Nephron (organoid): ENCODE data around the gene DNM2.

Experiments used
- H3K27ac Mint-ChIP-seq, 3 experiments: 2 replicates each; pipeline ENCODE4 v1.8.0; 2020; ENCODE audit warnings: mixed read lengths in 3 of 3, mild to moderate bottlenecking in 2 of 3, moderate library complexity in 1 of 3
- H3K27me3 Mint-ChIP-seq: 2 replicates; pipeline ENCODE4 v1.8.0; 2021; ENCODE audit warnings: low read depth, mild to moderate bottlenecking, moderate library complexity, mixed read lengths
- H3K36me3 Mint-ChIP-seq: 2 replicates; pipeline ENCODE4 v1.8.0; 2020; ENCODE audit warnings: low read depth, mixed read lengths
- H3K4me1 Mint-ChIP-seq: 2 replicates; pipeline ENCODE4 v1.8.0; 2020; ENCODE audit warnings: mixed read lengths
- H3K4me3 Mint-ChIP-seq, 3 experiments: 2 replicates each; pipeline ENCODE4 v1.8.0; 2020; ENCODE audit warnings: mild to moderate bottlenecking in 3 of 3, mixed read lengths in 3 of 3, moderate library complexity in 2 of 3
- H3K9me3 Mint-ChIP-seq: 2 replicates; pipeline ENCODE4 v1.8.0; 2020; ENCODE audit warnings: mixed read lengths
- CTCF ChIP-seq, 3 experiments: fragments of 200-600 bp; sonication (generic); IDR thresholded peaks; one replicate each; pipeline ENCODE4 v1.5.0; 2021; ENCODE audit warnings: antibody characterized with exemption in 3 of 3; ENCODE audit not compliant: unreplicated experiment in 3 of 3

DNM2 gene

DNA sequence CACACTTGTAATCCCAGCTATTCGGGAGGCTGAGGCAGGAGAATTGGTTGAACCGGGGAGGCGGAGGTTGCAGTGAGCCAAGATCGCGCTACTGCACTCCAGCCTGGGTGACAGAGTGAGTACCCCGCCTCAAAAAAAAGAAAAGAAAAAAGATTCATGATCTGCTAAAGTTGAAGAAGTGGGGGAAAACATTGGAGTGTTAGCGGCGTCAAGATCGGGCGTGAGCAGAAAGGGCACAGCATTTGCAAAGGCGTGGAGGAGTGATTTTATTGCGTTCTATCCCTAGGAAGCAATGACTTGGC, 874 bp upstream of the DNM2 start:
- Mint-ChIP-seq H3K36me3 (peaks cover under 1% of the 10 kb centered on the region), H3K4me1 (peaks cover 9% of the 10 kb centered on the region), H3K9me3 (no peaks in the 10 kb centered on the region), H3K4me3 (peak overlapping the region; percentile 41 to 89 (median 89)), H3K27ac (peak overlapping the region; percentile 50 to 88 (median 85)), H3K27me3 (no peaks in the 10 kb centered on the region)
- no peak for TF ChIP-seq CTCF (IDR thresholded peaks at IDR 0.05; ENCODE audit: unreplicated experiment in 3 of 3)

DNA sequence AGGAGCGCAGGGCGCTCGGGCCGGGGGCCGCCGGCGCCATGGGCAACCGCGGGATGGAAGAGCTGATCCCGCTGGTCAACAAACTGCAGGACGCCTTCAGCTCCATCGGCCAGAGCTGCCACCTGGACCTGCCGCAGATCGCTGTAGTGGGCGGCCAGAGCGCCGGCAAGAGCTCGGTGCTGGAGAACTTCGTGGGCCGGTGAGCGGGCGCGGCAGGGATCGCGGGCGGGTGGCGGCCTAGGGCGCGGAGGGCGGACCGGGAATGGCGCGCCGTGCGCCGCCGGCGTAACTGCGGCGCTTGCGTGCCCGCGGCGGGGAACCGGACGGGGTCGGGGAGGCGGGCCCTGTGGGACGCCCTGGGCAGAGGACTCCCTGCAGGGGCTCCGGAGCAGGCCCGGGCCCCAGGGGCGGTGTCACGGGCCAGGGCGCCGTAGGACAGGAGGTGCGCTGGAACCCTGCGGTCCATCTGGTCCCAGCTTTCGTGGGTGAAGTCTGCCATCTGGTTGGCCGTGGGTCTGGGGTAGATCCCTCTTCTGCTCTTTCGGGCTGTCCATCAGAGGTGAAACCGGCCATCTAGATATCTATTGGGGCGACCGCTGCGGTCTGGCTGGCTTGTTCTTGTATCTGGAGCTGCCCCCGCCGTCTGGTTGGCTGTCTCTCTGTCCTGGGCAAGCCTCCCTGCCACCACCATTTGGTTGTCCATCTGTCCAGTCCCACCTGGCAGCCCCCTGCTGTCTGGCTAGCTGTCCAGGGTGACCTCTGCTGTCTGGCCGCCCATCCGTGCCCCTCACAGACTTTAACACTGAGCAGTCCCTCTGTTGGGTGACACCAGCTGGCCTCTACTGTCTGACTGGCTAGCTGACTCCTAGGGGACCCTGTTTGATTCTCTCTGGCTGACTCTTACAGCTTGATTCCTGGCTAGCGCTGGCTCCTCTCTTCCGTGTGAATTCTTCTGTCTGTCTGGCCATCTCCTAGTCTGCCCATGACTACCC, 622 bp downstream of the DNM2 start:
- peak overlapping the region; percentile 99 to 100 (median 99) for H3K4me3 Mint-ChIP-seq
- H3K4me1 Mint-ChIP-seq = peaks cover 8% of the 10 kb centered on the region
- H3K9me3 Mint-ChIP-seq = no peaks in the 10 kb centered on the region
- H3K36me3 Mint-ChIP-seq = no peaks in the 10 kb centered on the region
- peak overlapping the region; percentile 74 to 96 (median 94) for H3K27ac Mint-ChIP-seq
- H3K27me3 Mint-ChIP-seq = no peaks in the 10 kb centered on the region
- TF ChIP-seq CTCF (IDR thresholded peaks at IDR 0.05; ENCODE audit: unreplicated experiment in 3 of 3) = no peak

DNA sequence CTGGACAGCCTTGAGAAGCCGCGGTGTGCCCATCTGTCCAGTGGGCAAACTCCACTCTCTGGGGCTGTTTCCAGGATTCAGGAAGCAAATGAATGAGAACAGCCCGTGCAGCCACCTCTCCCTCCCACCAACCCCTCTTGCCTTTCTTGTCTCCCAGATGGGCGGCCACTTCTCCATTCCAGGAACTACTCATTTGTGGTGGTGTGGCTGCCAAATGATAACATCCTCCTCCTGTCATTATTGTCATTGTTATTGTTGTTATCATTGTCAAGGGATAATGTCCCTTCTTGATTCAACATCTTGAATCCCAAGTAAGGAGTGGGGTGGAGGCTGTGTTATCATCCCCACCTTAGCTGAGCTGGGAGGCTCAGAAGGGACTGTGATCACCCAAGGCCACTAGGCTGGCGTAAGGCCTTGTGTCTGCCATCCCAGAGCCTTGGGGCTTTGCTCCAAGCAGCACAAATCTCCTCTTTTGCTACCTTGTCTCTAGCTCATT, 1.6 kb downstream of the DNM2 start:
- H3K4me3 Mint-ChIP-seq = peak overlapping the region; percentile 99 to 100 (median 99)
- H3K27me3 Mint-ChIP-seq = no peaks in the 10 kb centered on the region
- peak overlapping the region; percentile 68 to 96 (median 74) for H3K27ac Mint-ChIP-seq
- TF ChIP-seq CTCF (IDR thresholded peaks at IDR 0.05; ENCODE audit: unreplicated experiment in 3 of 3) = no peak
- no peaks in the 10 kb centered on the region for H3K36me3 Mint-ChIP-seq
- H3K9me3 Mint-ChIP-seq = no peaks in the 10 kb centered on the region
- H3K4me1 Mint-ChIP-seq = peaks cover 12% of the 10 kb centered on the region

- H3K4me3 Mint-ChIP-seq = peak overlapping the region; percentile 56 to 67 (median 65)
- no peaks in the 10 kb centered on the region for H3K36me3 Mint-ChIP-seq
- H3K4me1 Mint-ChIP-seq = peaks cover 16% of the 10 kb centered on the region
Observed at GRCh38 chr19:10720607-10721125, 2.8 kb downstream of the DNM2 start.

DNA sequence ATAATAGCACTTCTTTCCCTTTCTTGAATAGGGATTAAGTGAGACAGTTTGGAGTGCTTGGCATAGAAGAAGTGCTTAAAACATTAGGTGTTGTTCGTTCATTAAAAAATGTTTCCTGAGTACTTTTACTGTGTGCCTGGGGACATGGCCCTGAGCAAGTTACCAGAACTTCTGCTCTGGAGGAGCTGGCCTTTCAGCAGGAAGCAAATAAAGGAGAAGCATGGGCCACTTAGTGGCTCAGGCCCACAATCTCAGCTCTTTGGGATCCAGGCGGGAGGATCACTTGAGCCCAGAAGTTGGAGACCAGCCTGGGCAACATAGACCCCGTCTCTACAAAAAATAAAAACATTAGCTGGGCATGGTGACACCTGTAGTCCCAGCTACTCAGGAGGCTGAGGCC, 5.7 kb downstream of the DNM2 start:
- TF ChIP-seq CTCF (IDR thresholded peaks at IDR 0.05; ENCODE audit: unreplicated experiment in 3 of 3) = no peak
- Mint-ChIP-seq H3K9me3 (no peaks in the 10 kb centered on the region), H3K27ac (peak overlapping the region in 1 of 3 experiments; percentile 72), H3K4me3 (no peak overlapping the region), H3K36me3 (peaks cover 8% of the 10 kb centered on the region), H3K27me3 (no peaks in the 10 kb centered on the region), H3K4me1 (peaks cover 30% of the 10 kb centered on the region)

More at GRCh38 chr19:10720607-10721125, 2.8 kb downstream of the DNM2 start:
- Mint-ChIP-seq H3K9me3 (no peaks in the 10 kb centered on the region), H3K27ac (no peak overlapping the region), H3K27me3 (no peaks in the 10 kb centered on the region)
- TF ChIP-seq CTCF (IDR thresholded peaks at IDR 0.05; ENCODE audit: unreplicated experiment in 3 of 3) = no peak
